A549 (cell line): ENCODE results near the gene FBXO5. TPM values are rescaled to one million over a fixed set of nuclear protein-coding genes. Genes with fewer than 3 reads are reported as not detected.
"Not testable (repeated sequence)": the region's sequence is repeated elsewhere in the genome, so short reads cannot be mapped to it uniquely, and the experiment has no call there.

Source experiments
- ATAC-seq, 2 experiments: fragments of 200-7000 bp in 1 of 2; fragments of >200 bp in 1 of 2; cut with Nextera tagmentation in 1 of 2; cut with Tn5 transposase in 1 of 2; 3 replicates each; pipeline versions ENCODE4 v1.8.0 to v1.9.1; 2018 to 2020; ENCODE audit warnings: mild to moderate bottlenecking in 1 of 2, moderate library complexity in 1 of 2
- CTCF ChIA-PET: fragments of 300-600 bp; sonication (Branson Sonifier 250); formaldehyde crosslinking; extraction: SDS; loops from one replicate; lab custom pipeline; 2021; ENCODE audit warnings: antibody characterized with exemption, inconsistent platforms; lab: Yijun Ruan, JAX
- POLR2A ChIA-PET: fragments of 350-600 bp; formaldehyde crosslinking; extraction: SDS; loops from one replicate; lab custom pipeline; 2021; ENCODE audit warnings: antibody characterized with exemption, inconsistent platforms; lab: Yijun Ruan, JAX
- DNase-seq, 2 experiments: peaks; one replicate each; pipeline versions ENCODE4 v3.0.0 to v3.0.0-alpha.2; 2011 to 2016; ENCODE audit warnings: low read depth in 1 of 2, low spot score in 1 of 2
- FAIRE-seq: peaks from 2 replicates; lab custom pipeline; 2011; peaks lifted over from hg19 to GRCh38; lab: Jason Lieb, UNC
- H3K27ac ChIP-seq, 2 experiments: fragments of >200 bp; sonication (Bioruptor Twin); formaldehyde crosslinking; 3 replicates each; pipeline ENCODE4 v1.5.1; 2016 to 2017
- H3K4me1 ChIP-seq: fragments of >200 bp; sonication (Bioruptor Twin); formaldehyde crosslinking; 3 replicates; pipeline ENCODE4 v1.6.1; 2016
- H3K4me2 ChIP-seq: fragments of >200 bp; sonication (Bioruptor Twin); formaldehyde crosslinking; 3 replicates; pipeline ENCODE4 v1.6.1; 2016
- H3K4me3 ChIP-seq: fragments of >200 bp; sonication (Bioruptor Twin); formaldehyde crosslinking; 3 replicates; pipeline ENCODE4 v1.5.1; 2016
- H3K9me3 ChIP-seq: fragments of >200 bp; sonication (Bioruptor Twin); formaldehyde crosslinking; 3 replicates; pipeline ENCODE4 v1.6.1; 2016
- ATOH8 ChIP-seq: fragments of 250-450 bp; sonication (Bioruptor Pico); IDR thresholded peaks from 2 replicates; pipeline ENCODE4 v1.5.0; 2020; ENCODE audit warnings: low read depth, mild to moderate bottlenecking, moderate library complexity
- BHLHE40 ChIP-seq: IDR thresholded peaks from 2 replicates; pipeline ENCODE4 v1.6.1; 2012; ENCODE audit warnings: low read depth, low read length, inconsistent platforms
- CBX8 ChIP-seq: fragments of 200-600 bp; sonication (generic); IDR thresholded peaks from 2 replicates; pipeline ENCODE4 v1.6.1; 2016
- CEBPB ChIP-seq, 2 experiments: fragments of >200 bp in 1 of 2; sonication (Bioruptor Twin) in 1 of 2; formaldehyde crosslinking in 1 of 2; IDR thresholded peaks; 2 replicates each; pipeline ENCODE4 v1.6.1; 2012 to 2016
- CHD4 ChIP-seq: fragments of 200-600 bp; sonication (generic); IDR thresholded peaks from 2 replicates; pipeline ENCODE4 v1.6.1; 2016; ENCODE audit warnings: antibody characterized with exemption, mild to moderate bottlenecking, borderline replicate concordance
- CTCF ChIP-seq: fragments of >200 bp; sonication (Bioruptor Twin); formaldehyde crosslinking; IDR thresholded peaks from 3 replicates; pipeline ENCODE4 v1.5.1; 2016
- EHF ChIP-seq: fragments of 250-450 bp; sonication (Bioruptor Pico); IDR thresholded peaks from 2 replicates; pipeline ENCODE4 v1.5.0; 2020; ENCODE audit warnings: mild to moderate bottlenecking
- EP300 ChIP-seq, 2 experiments: fragments of >200 bp; sonication (Bioruptor Twin); formaldehyde crosslinking; IDR thresholded peaks; 2 replicates in 1 of 2; 3 replicates in 1 of 2; pipeline ENCODE4 v1.6.1; 2016 to 2017
- FOSB ChIP-seq: fragments of 250-450 bp; sonication (Bioruptor Pico); IDR thresholded peaks from 2 replicates; pipeline ENCODE4 v1.5.0; 2020; ENCODE audit warnings: mild to moderate bottlenecking, moderate library complexity
- FOSL2 ChIP-seq, 2 experiments: fragments of 450-650 bp in 1 of 2; fragments of >200 bp in 1 of 2; sonication (Bioruptor Twin) in 1 of 2; formaldehyde crosslinking; IDR thresholded peaks; 2 replicates each; pipeline versions ENCODE4 v1.5.0 to v1.6.1; 2016 to 2020; ENCODE audit warnings: mild to moderate bottlenecking in 1 of 2, moderate library complexity in 1 of 2
- JUN ChIP-seq, 2 experiments: fragments of >200 bp; sonication (Bioruptor Twin); formaldehyde crosslinking; IDR thresholded peaks; 2 replicates in 1 of 2; 3 replicates in 1 of 2; pipeline ENCODE4 v1.6.1; 2016 to 2017
- MAFK ChIP-seq: fragments of 450-650 bp; IDR thresholded peaks from 2 replicates; pipeline ENCODE4 v1.6.1; 2014; ENCODE audit not compliant: partially characterized antibody
- MAX ChIP-seq: IDR thresholded peaks from 2 replicates; pipeline ENCODE4 v1.6.1; 2012
- NR3C1 ChIP-seq: fragments of >200 bp; sonication (Bioruptor Twin); formaldehyde crosslinking; IDR thresholded peaks from 3 replicates; pipeline ENCODE4 v1.6.1; 2017
- POLR2A ChIP-seq: IDR thresholded peaks from 2 replicates; pipeline ENCODE4 v1.6.1; 2012; ENCODE audit warnings: mild to moderate bottlenecking, low read length
- TFCP2L1 ChIP-seq: fragments of 250-450 bp; sonication (Bioruptor Pico); IDR thresholded peaks from 2 replicates; pipeline ENCODE4 v1.5.0; 2021; ENCODE audit warnings: mild to moderate bottlenecking
- TP53 ChIP-seq: fragments of 250-450 bp; sonication (Bioruptor Pico); IDR thresholded peaks from 2 replicates; pipeline ENCODE4 v1.5.0; 2021; ENCODE audit warnings: mild to moderate bottlenecking, moderate library complexity
- ZFP36 ChIP-seq: fragments of 450-650 bp; IDR thresholded peaks from 2 replicates; pipeline ENCODE4 v1.6.1; 2014; ENCODE audit warnings: borderline replicate concordance; ENCODE audit not compliant: partially characterized antibody
- ZSCAN20 ChIP-seq: fragments of 250-450 bp; sonication (Bioruptor Pico); IDR thresholded peaks from 2 replicates; pipeline ENCODE4 v1.8.0; 2022; ENCODE audit warnings: mild to moderate bottlenecking, moderate library complexity
- WGBS: methylation state at CpG from one replicate; pipeline ENCODE4 v1.1.6; 2017; ENCODE audit errors: missing lambda C conversion rate; 5-methylcytosine and 5-hydroxymethylcytosine counted together
- polyA plus RNA-seq, 4 experiments: library from polyadenylated mRNA; depleted of rRNA in 3 of 4; stranded (reverse); fragments of >200 nt; fragmentation: RNase III in 1 of 4; extraction: RNeasy Plus Mini Kit Qiagen cat#74134 plus additional on column Dnase treatment in 1 of 4; gene quantifications; 2 replicates in 3 of 4; 3 replicates in 1 of 4; pipeline ENCODE4 v1.2.3, GENCODE V29; 2011 to 2017
- TF ChIP-seq, protein P1 (sequence below): fragments of 450-650 bp; IDR thresholded peaks from 2 replicates; pipeline ENCODE4 v1.6.1; 2014; ENCODE audit warnings: antibody characterized with exemption
- TF ChIP-seq, protein P2 (sequence below): IDR thresholded peaks from 2 replicates; pipeline ENCODE4 v1.6.1; 2012

Gene FBXO5
- polyA plus RNA-seq, 2 of the 4 experiments (the other 2 are of a cell fraction): 14.3 to 29.2 TPM

DNA sequence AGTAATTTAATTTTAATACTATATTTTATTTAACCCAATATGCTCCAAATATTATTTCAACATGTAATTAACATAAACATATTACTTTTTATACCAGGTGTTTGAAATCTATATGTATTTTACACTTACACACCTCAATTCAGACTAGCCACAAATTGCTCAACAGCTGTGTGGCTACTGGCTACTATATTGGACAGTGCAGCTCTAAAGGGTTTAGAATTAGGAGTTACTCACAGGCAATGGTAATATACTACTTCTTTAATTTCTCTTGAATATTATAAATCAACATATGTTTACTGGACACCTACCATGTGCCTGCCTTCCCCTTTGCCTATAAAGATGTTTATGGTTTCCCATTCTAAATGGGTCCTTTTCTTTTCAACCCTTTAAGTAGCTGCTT is 17.4 kb upstream of the FBXO5 start:
- Histone ChIP-seq H3K9me3 (no peaks in the 10 kb centered on the region), H3K4me2 (peak overlapping the region; percentile 87; the same call in 2 of the 3 replicates), H3K27ac (no peak overlapping the region), H3K4me1 (peaks cover 27% of the 10 kb centered on the region; the same call in 2 of the 3 replicates), H3K4me3 (no peak overlapping the region)
- ChIA-PET POLR2A (interaction anchor here (1.6 kb wide), 1 partner anchor 17 kb away, joined by 10 read pairs; the partner anchor contains the start of gene FBXO5), CTCF (interaction anchor here (0.6 kb wide), 1 partner anchor 1447 kb away, joined by 3 read pairs; no protein-coding TSS in a partner anchor)
- FAIRE-seq (no peak), DNase-seq (no peak), ATAC-seq (no peak)
- TF ChIP-seq CHD4: no peak
- TF ChIP-seq POLR2A: no peak
- no peak for TF ChIP-seq MAX

GRCh38 chr6:152999538-152999937 is 16.7 kb upstream of the FBXO5 start:
- POLR2A ChIA-PET: interaction anchor here (1.6 kb wide), 1 partner anchor 16 kb away, joined by 10 read pairs; the partner anchor contains the start of gene FBXO5
- not testable (repeated sequence) for DNase-seq, ATAC-seq, FAIRE-seq, H3K4me3 ChIP-seq, H3K9me3 ChIP-seq, H3K27ac ChIP-seq
- WGBS: 82% methylated on average over 2 of the region's 2 CpGs
- CTCF ChIA-PET: interaction anchor here (1.6 kb wide), 1 partner anchor 21 kb away, joined by 3 read pairs; no protein-coding TSS in a partner anchor
- Histone ChIP-seq H3K4me1 (peaks cover 25% of the 10 kb centered on the region; the same call in 2 of the 3 replicates), H3K4me2 (peak overlapping the region; percentile 87; the same call in 2 of the 3 replicates)

GRCh38 chr6:152993847-152994246 is 11.0 kb upstream of the FBXO5 start:
- CTCF ChIA-PET: no interaction called here
- H3K4me1 ChIP-seq: no peaks in the 10 kb centered on the region
- TF ChIP-seq, protein P1, sequence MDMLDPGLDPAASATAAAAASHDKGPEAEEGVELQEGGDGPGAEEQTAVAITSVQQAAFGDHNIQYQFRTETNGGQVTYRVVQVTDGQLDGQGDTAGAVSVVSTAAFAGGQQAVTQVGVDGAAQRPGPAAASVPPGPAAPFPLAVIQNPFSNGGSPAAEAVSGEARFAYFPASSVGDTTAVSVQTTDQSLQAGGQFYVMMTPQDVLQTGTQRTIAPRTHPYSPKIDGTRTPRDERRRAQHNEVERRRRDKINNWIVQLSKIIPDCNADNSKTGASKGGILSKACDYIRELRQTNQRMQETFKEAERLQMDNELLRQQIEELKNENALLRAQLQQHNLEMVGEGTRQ: no peak
- TF ChIP-seq, all 56 proteins: peak for 0
- POLR2A ChIA-PET: no interaction called here
- H3K4me3 ChIP-seq: no peak overlapping the region
- no peaks in the 10 kb centered on the region for H3K9me3 ChIP-seq
- no peak for ATAC-seq
- H3K27ac ChIP-seq: no peak overlapping the region
- no peak for FAIRE-seq
- no peak overlapping the region for H3K4me2 ChIP-seq
- no peak for DNase-seq

DNA sequence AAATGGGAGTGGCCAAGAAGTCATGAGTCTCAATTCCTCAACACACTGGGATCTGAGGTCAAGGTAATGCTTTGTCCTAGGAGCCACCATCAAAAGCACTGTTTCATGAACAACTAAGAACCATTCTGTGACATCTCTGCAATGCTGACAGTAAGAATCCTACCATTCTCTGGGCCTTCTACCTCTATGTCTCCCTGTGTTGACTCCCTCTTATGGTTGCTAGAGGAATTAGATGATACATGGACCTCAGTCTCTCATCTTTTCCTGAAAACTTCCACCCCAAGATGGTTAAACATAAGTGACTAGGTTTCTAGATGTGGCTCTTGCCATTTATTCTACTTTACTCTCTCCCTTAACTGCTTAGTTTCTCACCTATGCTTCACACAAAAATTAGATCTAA is 10.6 kb upstream of the FBXO5 start:
- ChIA-PET CTCF (no interaction called here), POLR2A (no interaction called here)
- ATAC-seq: peak; percentile 71 to 82; a peak in 5 of 6 replicates
- Histone ChIP-seq H3K27ac (no peak overlapping the region), H3K9me3 (no peaks in the 10 kb centered on the region), H3K4me1 (no peaks in the 10 kb centered on the region), H3K4me3 (no peak overlapping the region), H3K4me2 (no peak overlapping the region)
- no peak for FAIRE-seq
- no peak for TF ChIP-seq FOSB
- TF ChIP-seq BHLHE40: no peak
- no peak for TF ChIP-seq EP300 (IDR thresholded peaks at IDR 0.05)
- TF ChIP-seq, protein P2, sequence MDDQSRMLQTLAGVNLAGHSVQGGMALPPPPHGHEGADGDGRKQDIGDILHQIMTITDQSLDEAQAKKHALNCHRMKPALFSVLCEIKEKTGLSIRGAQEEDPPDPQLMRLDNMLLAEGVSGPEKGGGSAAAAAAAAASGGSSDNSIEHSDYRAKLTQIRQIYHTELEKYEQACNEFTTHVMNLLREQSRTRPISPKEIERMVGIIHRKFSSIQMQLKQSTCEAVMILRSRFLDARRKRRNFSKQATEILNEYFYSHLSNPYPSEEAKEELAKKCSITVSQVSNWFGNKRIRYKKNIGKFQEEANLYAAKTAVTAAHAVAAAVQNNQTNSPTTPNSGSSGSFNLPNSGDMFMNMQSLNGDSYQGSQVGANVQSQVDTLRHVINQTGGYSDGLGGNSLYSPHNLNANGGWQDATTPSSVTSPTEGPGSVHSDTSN: no peak
- TF ChIP-seq FOSL2 (IDR thresholded peaks at IDR 0.05): no peak
- TF ChIP-seq FOSL2 (CRISPR knock-in tag; IDR thresholded peaks at IDR 0.05): no peak
- TF ChIP-seq TFCP2L1 (CRISPR knock-in tag): no peak
- TF ChIP-seq ZSCAN20 (CRISPR knock-in tag): no peak
- TF ChIP-seq CHD4: no peak
- TF ChIP-seq MAFK: no peak
- no peak for TF ChIP-seq NR3C1
- TF ChIP-seq ATOH8 (CRISPR knock-in tag): no peak
- no peak for TF ChIP-seq ZFP36
- no peak for TF ChIP-seq CEBPB (IDR thresholded peaks at IDR 0.05)
- no peak for TF ChIP-seq JUN (IDR thresholded peaks at IDR 0.05)
- TF ChIP-seq EHF (CRISPR knock-in tag): no peak
- no peak for TF ChIP-seq CTCF
- TF ChIP-seq CBX8: no peak
- no peak for TF ChIP-seq TP53
- DNase-seq: peak; percentile 19 to 22
